GM10248 (cell line): ENCODE measurements around the gene ARL3.

Experiments
- CTCF ChIA-PET: fragments of 300-600 bp; sonication (Branson Sonifier 250); formaldehyde crosslinking; extraction: SDS; loops from one replicate; lab custom pipeline; 2021; ENCODE audit warnings: antibody characterized with exemption; lab: Yijun Ruan, JAX
- POLR2A ChIA-PET: fragments of 350-650 bp; sonication (Branson Sonifier 250); formaldehyde crosslinking; extraction: SDS; loops from one replicate; lab custom pipeline; 2020; ENCODE audit warnings: antibody characterized with exemption; lab: Yijun Ruan, JAX
- DNase-seq: peaks from one replicate; pipeline ENCODE4 v3.0.0; 2012; ENCODE audit errors: extremely low spot score
- CTCF ChIP-seq: IDR thresholded peaks from 2 replicates; pipeline ENCODE4 v1.5.1; 2012; ENCODE audit warnings: mild to moderate bottlenecking, low read depth; ENCODE audit errors: extremely low read depth, missing control alignments, control extremely low read depth

The ARL3 gene

GRCh38 chr10:102651455-102652169 lies 62.6 kb downstream of the ARL3 start:
- CTCF ChIA-PET = interaction anchor here (1.1 to 3.2 kb wide), 4 partner anchors 9 to 147 kb away, joined by 3 to 11 read pairs (median 6); no protein-coding TSS in a partner anchor
- no peak for TF ChIP-seq CTCF
- POLR2A ChIA-PET = interaction anchor here (1.0 to 1.1 kb wide), 2 partner anchors 23 to 63 kb away, joined by 3 to 4 read pairs; partner anchors contain the start of genes ARL3 and SFXN2
- no peak for DNase-seq

- POLR2A ChIA-PET = interaction anchor here (1.0 to 1.2 kb wide), 3 partner anchors 8 to 64 kb away, joined by 3 to 4 read pairs (median 3); partner anchors contain the start of genes ARL3 and SFXN2
These were observed 63.3 kb downstream of the ARL3 start for GRCh38 chr10:102650655-102651454.

GRCh38 chr10:102649797-102650654 lies 64.2 kb downstream of the ARL3 start:
- ChIA-PET POLR2A (interaction anchor here (0.6 to 1.2 kb wide), 3 partner anchors 8 to 247 kb away, joined by 3 to 4 read pairs (median 3); no protein-coding TSS in a partner anchor), CTCF (interaction anchor here (0.9 to 2.0 kb wide), 3 partner anchors 11 to 19 kb away, joined by 3 to 6 read pairs (median 4); no protein-coding TSS in a partner anchor)
- DNase-seq = no peak
- TF ChIP-seq CTCF = no peak

More at GRCh38 chr10:102650655-102651454, 63.3 kb downstream of the ARL3 start:
- DNase-seq = peak; percentile 56
- CTCF ChIA-PET = interaction anchor here (1.1 to 2.0 kb wide), 4 partner anchors 10 to 146 kb away, joined by 3 to 9 read pairs (median 5); no protein-coding TSS in a partner anchor
- TF ChIP-seq CTCF = no peak

- POLR2A ChIA-PET = interaction anchor here (1.2 kb wide), 1 partner anchor 9 kb away, joined by 3 read pairs; no protein-coding TSS in a partner anchor
- CTCF ChIA-PET = interaction anchor here (0.9 to 2.0 kb wide), 3 partner anchors 12 to 20 kb away, joined by 3 to 6 read pairs (median 4); no protein-coding TSS in a partner anchor
- DNase-seq = no peak
- TF ChIP-seq CTCF = no peak
These were observed 65.1 kb downstream of the ARL3 start for GRCh38 chr10:102648889-102649796.

- DNase-seq = no peak
- POLR2A ChIA-PET = no interaction called here
- CTCF ChIA-PET = no interaction called here
- no peak for TF ChIP-seq CTCF
These were observed 65.8 kb downstream of the ARL3 start for GRCh38 chr10:102648269-102648888.
